Fibroblast of skin of right biceps (primary cell): Measurements from ENCODE around the gene NLRP12.
"Not testable (repeated sequence)": the region's sequence is repeated elsewhere in the genome, so short reads cannot be mapped to it uniquely, and the experiment has no call there.

Experiments used
- DNase-seq: peaks from one replicate; pipeline ENCODE4 v3.0.0-alpha.2; 2013

The NLRP12 gene

GRCh38 chr19:53838446-53838845 lies 14.3 kb upstream of the NLRP12 start:
- DNase-seq = not testable (repeated sequence)

- not testable (repeated sequence) for DNase-seq
Measured at GRCh38 chr19:53832861-53833260, 8.7 kb upstream of the NLRP12 start.

GRCh38 chr19:53828531-53828930 lies 4.4 kb upstream of the NLRP12 start:
- no peak for DNase-seq

- peak; percentile 38 for DNase-seq
Measured at GRCh38 chr19:53826876-53827275, 2.8 kb upstream of the NLRP12 start.

GRCh38 chr19:53823380-53824120 lies 564 bp downstream of the NLRP12 start:
- DNase-seq = no peak

GRCh38 chr19:53819861-53820260 lies 4.3 kb downstream of the NLRP12 start:
- DNase-seq = no peak

- no peak for DNase-seq
Measured at GRCh38 chr19:53818756-53819155, 5.4 kb downstream of the NLRP12 start.

- DNase-seq = peak; percentile 10
Measured at GRCh38 chr19:53813996-53814395, 10.1 kb downstream of the NLRP12 start.

GRCh38 chr19:53812335-53812734 lies 11.8 kb downstream of the NLRP12 start:
- DNase-seq = peak; percentile 4

GRCh38 chr19:53810891-53811290 lies 13.2 kb downstream of the NLRP12 start:
- no peak for DNase-seq

- no peak for DNase-seq
Measured at GRCh38 chr19:53810187-53810546, 13.9 kb downstream of the NLRP12 start.

GRCh38 chr19:53809518-53810186 lies 14.5 kb downstream of the NLRP12 start:
- DNase-seq = peak; percentile 7

GRCh38 chr19:53808710-53809125 lies 15.4 kb downstream of the NLRP12 start:
- DNase-seq = peak; percentile 46

- no peak for DNase-seq
Measured at GRCh38 chr19:53801257-53801656, 22.9 kb downstream of the NLRP12 start.

GRCh38 chr19:53795019-53795418 lies 29.1 kb downstream of the NLRP12 start:
- DNase-seq = no peak

- peak; percentile 83 for DNase-seq
Measured at GRCh38 chr19:53792721-53793433, 31.2 kb downstream of the NLRP12 start.

GRCh38 chr19:53789708-53790678 lies 34.1 kb downstream of the NLRP12 start:
- DNase-seq = no peak

- DNase-seq = no peak
Measured at GRCh38 chr19:53787266-53787665, 36.8 kb downstream of the NLRP12 start.

GRCh38 chr19:53786744-53787143 lies 37.4 kb downstream of the NLRP12 start:
- DNase-seq = no peak

GRCh38 chr19:53785196-53785889 lies 38.8 kb downstream of the NLRP12 start:
- no peak for DNase-seq

GRCh38 chr19:53782698-53783097 lies 41.4 kb downstream of the NLRP12 start:
- DNase-seq = no peak

- not testable (repeated sequence) for DNase-seq
Measured at GRCh38 chr19:53781332-53781731, 42.8 kb downstream of the NLRP12 start.
